ENCODE results near the gene ATXN10.

The ATXN10 gene

DNA sequence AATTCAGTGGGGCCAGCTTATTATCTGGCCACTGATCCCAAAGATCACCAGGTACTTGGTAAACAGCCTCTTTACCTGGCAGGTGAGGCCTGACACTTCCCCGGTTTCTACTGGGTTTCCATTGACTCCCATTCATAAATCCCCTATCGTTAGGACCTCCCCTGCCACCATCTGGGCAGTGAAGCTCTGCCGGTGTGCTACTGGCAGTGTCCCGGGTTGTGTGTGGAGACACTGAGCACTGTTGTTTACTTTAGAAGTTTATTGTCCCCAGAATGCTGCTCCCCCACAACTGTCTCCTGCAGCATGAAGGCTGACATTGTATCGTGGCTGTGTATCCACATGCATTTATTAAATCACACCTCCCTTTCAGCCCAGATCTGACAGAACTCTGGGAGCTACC is 162.6 kb downstream of the ATXN10 start:
- DNase-seq, result no peak
- peaks cover 10% of the 10 kb centered on the region for H3K36me3 ChIP-seq
- TF ChIP-seq, protein P1, sequence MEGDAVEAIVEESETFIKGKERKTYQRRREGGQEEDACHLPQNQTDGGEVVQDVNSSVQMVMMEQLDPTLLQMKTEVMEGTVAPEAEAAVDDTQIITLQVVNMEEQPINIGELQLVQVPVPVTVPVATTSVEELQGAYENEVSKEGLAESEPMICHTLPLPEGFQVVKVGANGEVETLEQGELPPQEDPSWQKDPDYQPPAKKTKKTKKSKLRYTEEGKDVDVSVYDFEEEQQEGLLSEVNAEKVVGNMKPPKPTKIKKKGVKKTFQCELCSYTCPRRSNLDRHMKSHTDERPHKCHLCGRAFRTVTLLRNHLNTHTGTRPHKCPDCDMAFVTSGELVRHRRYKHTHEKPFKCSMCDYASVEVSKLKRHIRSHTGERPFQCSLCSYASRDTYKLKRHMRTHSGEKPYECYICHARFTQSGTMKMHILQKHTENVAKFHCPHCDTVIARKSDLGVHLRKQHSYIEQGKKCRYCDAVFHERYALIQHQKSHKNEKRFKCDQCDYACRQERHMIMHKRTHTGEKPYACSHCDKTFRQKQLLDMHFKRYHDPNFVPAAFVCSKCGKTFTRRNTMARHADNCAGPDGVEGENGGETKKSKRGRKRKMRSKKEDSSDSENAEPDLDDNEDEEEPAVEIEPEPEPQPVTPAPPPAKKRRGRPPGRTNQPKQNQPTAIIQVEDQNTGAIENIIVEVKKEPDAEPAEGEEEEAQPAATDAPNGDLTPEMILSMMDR (IDR thresholded peaks at IDR 0.05; ENCODE audit: low read depth, low read length), result no peak
- no peak overlapping the region for H3K4me3 ChIP-seq (ENCODE audit: low read depth, low read length)
- H3K27me3 ChIP-seq (ENCODE audit: insufficient read depth, low read depth, severe bottlenecking), result no peaks in the 10 kb centered on the region
- no peak overlapping the region for H3K27ac ChIP-seq
- no peaks in the 10 kb centered on the region for H3K9me3 ChIP-seq (ENCODE audit: severe bottlenecking)

GRCh38 chr22:45834795-45835194 is 163.2 kb downstream of the ATXN10 start:
- Histone ChIP-seq H3K27ac (no peak overlapping the region), H3K27me3 (ENCODE audit: insufficient read depth, low read depth, severe bottlenecking) (no peaks in the 10 kb centered on the region), H3K4me3 (ENCODE audit: low read depth, low read length) (no peak overlapping the region), H3K36me3 (peaks cover 11% of the 10 kb centered on the region), H3K9me3 (ENCODE audit: severe bottlenecking) (no peaks in the 10 kb centered on the region)
- TF ChIP-seq, protein P1 (IDR thresholded peaks at IDR 0.05; ENCODE audit: low read depth, low read length), result no peak
- DNase-seq, result no peak

DNA sequence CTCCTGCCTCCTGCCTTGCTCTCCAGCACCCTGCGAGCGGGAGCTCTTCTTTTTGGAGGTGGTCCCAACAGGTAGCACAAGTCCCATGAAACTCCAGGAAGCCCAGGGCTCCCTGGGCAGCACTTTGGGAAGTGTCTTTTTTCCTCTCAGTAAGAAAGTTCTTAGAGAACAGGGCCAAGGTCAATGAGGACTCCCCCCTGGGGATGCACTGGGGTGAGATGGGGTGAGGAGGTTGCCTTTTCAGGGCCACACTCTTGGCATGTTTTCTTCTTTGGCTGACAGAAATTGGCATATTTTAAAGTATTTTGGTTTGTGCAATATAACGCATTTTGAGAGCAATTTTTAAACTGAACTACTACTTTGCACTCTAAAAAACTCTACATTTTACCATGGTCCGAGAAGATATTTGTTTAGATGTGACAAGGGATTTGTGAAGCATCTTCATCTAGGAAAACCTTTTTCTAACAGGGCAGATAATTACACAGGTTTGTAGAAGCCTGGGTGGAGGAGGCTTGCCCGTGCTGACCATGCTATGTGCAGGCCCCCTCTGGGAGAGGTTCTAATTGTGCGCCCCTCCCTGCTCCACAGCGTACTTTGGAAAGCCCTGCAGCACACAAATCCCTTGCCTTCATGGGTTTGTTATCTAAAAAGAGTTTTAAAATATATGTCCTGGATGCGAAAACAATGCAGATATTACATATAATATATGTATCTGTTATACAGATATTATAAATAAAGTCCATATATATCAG is 165.0 kb downstream of the ATXN10 start:
- Histone ChIP-seq H3K27ac (no peak overlapping the region), H3K9me3 (ENCODE audit: severe bottlenecking) (no peaks in the 10 kb centered on the region), H3K4me3 (ENCODE audit: low read depth, low read length) (no peak overlapping the region), H3K36me3 (peaks cover 17% of the 10 kb centered on the region), H3K27me3 (ENCODE audit: insufficient read depth, low read depth, severe bottlenecking) (no peaks in the 10 kb centered on the region)
- DNase-seq, result no peak
- TF ChIP-seq, protein P1 (IDR thresholded peaks at IDR 0.05; ENCODE audit: low read depth, low read length), result no peak

DNA sequence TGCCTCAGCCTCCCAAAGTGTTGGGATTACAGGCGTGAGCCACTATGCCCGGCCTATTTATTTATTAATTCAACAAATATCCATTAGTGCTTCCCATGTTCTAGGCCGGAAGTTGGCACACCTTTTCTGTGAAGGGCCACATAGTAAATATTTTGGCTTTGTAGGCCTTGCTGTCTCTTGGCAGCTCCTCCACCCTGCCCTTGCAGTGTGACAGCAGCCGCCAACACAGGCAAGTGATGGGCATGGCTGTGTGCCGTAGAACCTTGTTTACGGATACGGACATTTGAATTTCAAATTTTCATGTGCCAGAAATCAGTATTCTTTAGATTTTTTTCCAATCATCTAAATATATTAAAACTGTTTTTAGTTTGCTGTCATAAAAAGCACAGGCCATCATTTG is 165.9 kb downstream of the ATXN10 start:
- H3K27me3 ChIP-seq (ENCODE audit: insufficient read depth, low read depth, severe bottlenecking), result no peaks in the 10 kb centered on the region
- H3K9me3 ChIP-seq (ENCODE audit: severe bottlenecking), result no peaks in the 10 kb centered on the region
- DNase-seq, result no peak
- TF ChIP-seq, protein P1 (IDR thresholded peaks at IDR 0.05; ENCODE audit: low read depth, low read length), result no peak
- H3K4me3 ChIP-seq (ENCODE audit: low read depth, low read length), result no peak overlapping the region
- H3K36me3 ChIP-seq, result peaks cover 17% of the 10 kb centered on the region
- no peak overlapping the region for H3K27ac ChIP-seq

- Histone ChIP-seq H3K36me3 (peaks cover 23% of the 10 kb centered on the region), H3K9me3 (ENCODE audit: severe bottlenecking) (no peaks in the 10 kb centered on the region), H3K27ac (no peak overlapping the region), H3K27me3 (ENCODE audit: insufficient read depth, low read depth, severe bottlenecking) (no peaks in the 10 kb centered on the region), H3K4me3 (ENCODE audit: low read depth, low read length) (no peak overlapping the region)
- DNase-seq, result no peak
- TF ChIP-seq, protein P1 (IDR thresholded peaks at IDR 0.05; ENCODE audit: low read depth, low read length), result no peak
Measured at GRCh38 chr22:45838305-45838887, 166.8 kb downstream of the ATXN10 start.
